Erythroblast (primary cell): ENCODE data around the gene DAGLA.

Source experiments
- GATA1 ChIP-seq: IDR thresholded peaks from 2 replicates; pipeline ENCODE4 v1.6.1; 2011; ENCODE audit warnings: low read depth, mild to moderate bottlenecking, control low read depth, low read length, moderate library complexity
- POLR2A ChIP-seq: IDR thresholded peaks from 2 replicates; pipeline ENCODE4 v1.6.1; 2011; ENCODE audit warnings: mild to moderate bottlenecking, low read length

DNA sequence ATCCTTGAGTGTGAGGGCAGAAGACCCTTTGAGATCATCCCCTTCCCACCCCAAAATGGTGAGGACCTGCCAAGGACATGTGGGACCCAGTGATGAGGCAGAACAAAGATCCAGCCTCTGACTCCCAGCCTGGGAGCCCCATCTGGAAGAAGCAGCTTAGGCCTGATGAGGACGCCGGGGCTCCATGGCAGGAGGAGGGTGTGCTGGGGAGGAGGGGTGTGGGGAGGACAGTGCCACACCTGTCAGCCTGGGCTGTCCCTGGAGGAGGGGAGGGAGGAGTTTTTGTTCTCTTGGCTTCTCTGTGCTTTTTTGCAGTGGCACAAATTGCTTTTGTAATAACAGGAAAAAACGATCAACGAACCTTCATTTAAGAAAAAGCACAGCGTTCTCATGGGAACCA lies 44.4 kb upstream of the DAGLA start:
- TF ChIP-seq POLR2A (no peak), GATA1 (no peak)
